Colonic mucosa (tissue), 4 donors: ENCODE results near the gene MREG. TPM values are rescaled to one million over a fixed set of nuclear protein-coding genes. Genes with fewer than 3 reads are reported as not detected.

ENCODE experiments used
- DNase-seq: peaks from one replicate; pipeline ENCODE4 v3.0.0-alpha.2; 2020
- H3K27ac ChIP-seq: fragments of 200-600 bp; one replicate; pipeline ENCODE4 v1.8.0; 2021
- H3K27me3 ChIP-seq: fragments of 200-600 bp; one replicate; pipeline ENCODE4 v1.8.0; 2021
- H3K36me3 ChIP-seq: fragments of 200-600 bp; one replicate; pipeline ENCODE4 v1.8.0; 2021
- H3K4me1 ChIP-seq: fragments of 200-600 bp; one replicate; pipeline ENCODE4 v1.8.0; 2021; ENCODE audit warnings: mild to moderate bottlenecking
- H3K4me3 ChIP-seq: fragments of 200-600 bp; one replicate; pipeline ENCODE4 v1.8.0; 2021
- H3K9ac ChIP-seq, 2 donors: one replicate each; pipeline ENCODE4 v1.7.0; 2013; ENCODE audit warnings: control low read depth in 2 of 2, low read depth in 2 of 2, low read length in 2 of 2
- H3K9me3 ChIP-seq: fragments of 200-600 bp; one replicate; pipeline ENCODE4 v1.8.0; 2021
- intact Hi-C: fragments of 100-400 bp; cut with DNase I; formaldehyde crosslinking; loops from one replicate; pipeline ENCODE4 v1.14.1; 2022
- total RNA-seq, 2 donors: library from RNA; stranded (reverse); fragmentation: NEBNext Ultra II Directional in 1 of 2; extraction: Animal tissue kit (Norgen Biotek cat#: 25700) in 1 of 2; gene quantifications; one replicate each; pipeline ENCODE4 v1.2.1, GENCODE V29; 2021
- TF ChIP-seq, protein P1 (sequence below): fragments of 200-600 bp; IDR thresholded peaks from one replicate; pipeline ENCODE4 v1.8.0; 2022; ENCODE audit warnings: antibody characterized with exemption, mild to moderate bottlenecking
- donor health status: healthy.
- donor health status: DM: no; HTN: no; CAD: no.
- donor health status: DM: no; HTN: no; CAD: no.

MREG gene
- total RNA-seq, 2 donors from 2014 or later = 8.5 to 9.4 TPM

DNA sequence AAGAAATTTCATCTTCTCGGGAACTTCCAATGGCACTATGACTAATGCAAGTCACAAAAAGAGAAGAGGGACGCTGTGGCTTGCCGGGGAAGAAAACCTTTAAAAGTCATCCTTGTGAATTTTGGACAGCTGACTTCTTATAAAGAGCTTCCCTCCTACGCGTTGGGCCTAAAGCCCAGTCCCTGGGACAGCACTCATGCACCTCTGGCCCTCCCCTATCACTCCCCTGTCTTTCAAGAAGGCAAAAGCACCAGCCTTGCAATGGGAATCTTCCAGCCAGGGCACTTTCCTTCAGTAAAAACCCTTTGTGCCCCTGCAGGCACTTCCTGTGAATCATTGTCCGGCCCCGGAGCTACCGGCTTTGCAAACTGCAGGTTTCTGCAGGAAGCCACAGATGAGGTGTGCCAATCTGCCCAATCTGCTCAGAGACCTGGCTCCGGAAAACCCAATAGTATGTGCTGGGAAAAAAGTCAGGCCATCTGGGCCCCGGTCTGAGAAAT, 7.1 kb downstream of the MREG start:
- DNase-seq = no peak
- TF ChIP-seq, protein P1, sequence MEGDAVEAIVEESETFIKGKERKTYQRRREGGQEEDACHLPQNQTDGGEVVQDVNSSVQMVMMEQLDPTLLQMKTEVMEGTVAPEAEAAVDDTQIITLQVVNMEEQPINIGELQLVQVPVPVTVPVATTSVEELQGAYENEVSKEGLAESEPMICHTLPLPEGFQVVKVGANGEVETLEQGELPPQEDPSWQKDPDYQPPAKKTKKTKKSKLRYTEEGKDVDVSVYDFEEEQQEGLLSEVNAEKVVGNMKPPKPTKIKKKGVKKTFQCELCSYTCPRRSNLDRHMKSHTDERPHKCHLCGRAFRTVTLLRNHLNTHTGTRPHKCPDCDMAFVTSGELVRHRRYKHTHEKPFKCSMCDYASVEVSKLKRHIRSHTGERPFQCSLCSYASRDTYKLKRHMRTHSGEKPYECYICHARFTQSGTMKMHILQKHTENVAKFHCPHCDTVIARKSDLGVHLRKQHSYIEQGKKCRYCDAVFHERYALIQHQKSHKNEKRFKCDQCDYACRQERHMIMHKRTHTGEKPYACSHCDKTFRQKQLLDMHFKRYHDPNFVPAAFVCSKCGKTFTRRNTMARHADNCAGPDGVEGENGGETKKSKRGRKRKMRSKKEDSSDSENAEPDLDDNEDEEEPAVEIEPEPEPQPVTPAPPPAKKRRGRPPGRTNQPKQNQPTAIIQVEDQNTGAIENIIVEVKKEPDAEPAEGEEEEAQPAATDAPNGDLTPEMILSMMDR = no peak
- H3K27me3 ChIP-seq = no peaks in the 10 kb centered on the region
- H3K4me1 ChIP-seq = no peaks in the 10 kb centered on the region
- intact Hi-C loops = no loop called here
- no peak overlapping the region for H3K27ac ChIP-seq
- H3K9ac ChIP-seq = no peak overlapping the region
- no peaks in the 10 kb centered on the region for H3K9me3 ChIP-seq
- H3K4me3 ChIP-seq = no peak overlapping the region
- no peaks in the 10 kb centered on the region for H3K36me3 ChIP-seq

DNA sequence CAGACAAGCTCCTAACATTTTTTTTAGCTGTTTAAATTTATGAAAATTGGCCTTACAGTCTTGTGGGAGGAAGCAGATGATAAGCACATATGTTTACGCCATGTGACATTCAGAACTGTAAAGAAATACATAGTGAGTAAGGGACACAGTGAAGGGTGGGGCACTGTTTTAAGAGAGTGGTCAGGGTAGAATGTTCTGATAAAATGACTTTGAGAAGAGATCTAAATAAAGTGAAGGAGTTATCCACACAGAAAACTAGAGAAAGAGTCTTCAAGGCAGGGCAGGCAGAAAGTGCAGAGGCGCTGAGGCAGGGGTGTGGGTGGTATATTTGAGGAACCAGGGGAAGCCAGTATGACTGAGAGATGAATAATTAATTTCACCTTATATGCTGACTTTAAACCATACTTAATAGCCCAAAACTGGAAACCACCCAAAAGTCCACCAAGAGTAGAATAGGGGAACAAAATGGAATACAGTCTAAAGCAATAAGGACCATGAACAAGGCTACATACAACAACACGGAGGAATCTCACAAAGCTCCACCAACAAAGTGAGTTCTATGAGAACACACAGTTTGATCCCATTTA, 8.6 kb downstream of the MREG start:
- H3K36me3 ChIP-seq = no peaks in the 10 kb centered on the region
- no peak for DNase-seq
- H3K4me3 ChIP-seq = no peak overlapping the region
- no peaks in the 10 kb centered on the region for H3K27me3 ChIP-seq
- no peak overlapping the region for H3K9ac ChIP-seq
- intact Hi-C loops = no loop called here
- no peaks in the 10 kb centered on the region for H3K4me1 ChIP-seq
- H3K27ac ChIP-seq = no peak overlapping the region
- H3K9me3 ChIP-seq = no peaks in the 10 kb centered on the region
- TF ChIP-seq, protein P1 = no peak

DNA sequence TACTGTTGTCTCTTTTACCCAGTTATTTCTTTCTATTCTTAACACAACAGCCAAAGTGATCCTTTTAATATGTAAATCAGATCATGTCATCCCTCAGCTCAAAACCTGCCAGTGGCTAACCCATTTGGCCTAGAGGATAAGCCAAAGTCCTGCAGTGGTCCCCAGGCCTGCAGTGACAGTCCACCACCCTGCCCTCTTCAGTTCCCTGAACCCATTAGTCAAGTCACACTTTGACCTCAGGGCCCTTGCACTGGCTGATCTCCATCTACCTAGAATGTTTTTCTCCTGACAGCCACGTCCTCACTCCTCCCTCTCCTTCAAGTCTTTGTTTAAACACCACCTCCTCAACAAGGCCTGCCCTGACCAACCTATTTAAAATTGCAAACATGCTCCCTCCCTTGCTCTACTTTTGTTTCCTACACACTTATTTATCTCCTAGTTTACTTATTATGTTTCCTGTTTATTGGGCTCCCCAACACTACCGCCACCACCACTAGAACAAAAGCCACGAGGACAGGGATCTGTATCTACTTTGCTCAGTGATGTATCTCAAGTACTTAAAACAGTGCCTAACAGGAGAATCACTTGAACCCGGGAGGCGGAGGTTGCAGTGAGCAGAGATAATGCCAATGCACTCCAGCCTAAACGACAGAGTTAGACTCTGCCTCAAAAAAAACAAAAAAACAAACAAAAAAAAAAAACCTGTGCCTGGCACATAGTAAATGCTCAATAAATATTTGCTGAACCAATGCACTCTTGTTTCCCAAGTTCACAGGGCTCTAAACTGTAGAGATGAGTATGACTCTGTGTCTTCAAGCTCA, 9.3 kb downstream of the MREG start:
- H3K9me3 ChIP-seq = no peaks in the 10 kb centered on the region
- H3K36me3 ChIP-seq = no peaks in the 10 kb centered on the region
- H3K27me3 ChIP-seq = no peaks in the 10 kb centered on the region
- H3K27ac ChIP-seq = no peak overlapping the region
- no peak overlapping the region for H3K4me3 ChIP-seq
- no peak for DNase-seq
- no peak overlapping the region for H3K9ac ChIP-seq
- no peaks in the 10 kb centered on the region for H3K4me1 ChIP-seq
- intact Hi-C loops = no loop called here
- TF ChIP-seq, protein P1 = no peak

DNA sequence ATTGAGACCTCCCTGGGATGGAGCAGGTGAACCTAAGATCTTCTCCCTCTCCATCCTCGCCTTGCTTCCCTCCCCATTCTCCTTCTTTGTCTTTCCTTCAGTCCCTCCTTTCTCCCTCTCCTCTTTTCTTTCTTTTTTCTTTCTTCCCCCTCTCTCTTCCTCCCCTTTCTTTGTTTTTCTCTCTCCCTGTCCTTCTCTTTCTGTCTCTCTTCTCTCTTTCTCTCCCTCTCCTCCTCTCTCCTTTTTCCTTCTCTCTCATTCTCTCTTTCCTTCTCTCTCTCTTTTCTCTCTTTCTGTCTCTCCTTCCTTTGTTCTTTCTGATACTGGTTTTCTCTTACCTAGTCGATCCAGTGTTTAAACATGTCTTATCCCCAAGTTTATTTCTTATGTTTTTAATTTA, 10.7 kb downstream of the MREG start:
- Histone ChIP-seq H3K36me3 (no peaks in the 10 kb centered on the region), H3K27ac (no peak overlapping the region), H3K27me3 (no peaks in the 10 kb centered on the region), H3K9ac (no peak overlapping the region), H3K4me1 (no peaks in the 10 kb centered on the region), H3K9me3 (no peaks in the 10 kb centered on the region), H3K4me3 (no peak overlapping the region)
- no peak for DNase-seq
- TF ChIP-seq, protein P1 = no peak
- intact Hi-C loops = no loop called here

DNA sequence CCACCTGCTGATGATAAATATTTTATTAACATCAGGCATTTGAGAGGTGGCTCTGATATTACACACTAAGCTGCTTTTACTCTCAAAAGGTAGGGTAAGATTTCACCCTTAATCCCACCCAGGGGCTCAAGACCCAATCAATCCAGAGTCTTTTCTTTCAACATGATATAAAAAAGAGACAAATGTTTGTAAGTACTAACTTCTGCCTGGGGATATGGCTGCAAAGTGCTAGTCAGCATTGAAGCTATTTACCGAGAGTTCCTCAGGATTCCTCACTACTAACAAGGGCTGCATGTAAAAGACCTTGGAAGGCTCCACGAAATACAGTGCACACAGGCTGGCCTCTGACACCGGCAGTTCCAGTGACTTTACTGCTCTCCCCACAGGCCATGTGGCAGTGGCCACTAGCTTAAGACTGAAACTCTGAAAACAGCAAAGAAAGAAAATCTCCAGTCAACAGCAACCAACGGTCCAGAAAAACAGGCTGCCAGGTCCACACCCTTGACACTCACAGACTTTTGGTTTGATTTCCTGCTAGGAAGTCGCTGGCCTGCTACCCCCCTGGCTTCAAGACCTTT, 11.2 kb downstream of the MREG start:
- TF ChIP-seq, protein P1 = no peak
- H3K9me3 ChIP-seq = no peaks in the 10 kb centered on the region
- no peaks in the 10 kb centered on the region for H3K4me1 ChIP-seq
- no peak for DNase-seq
- no peak overlapping the region for H3K9ac ChIP-seq
- no peak overlapping the region for H3K4me3 ChIP-seq
- H3K27me3 ChIP-seq = no peaks in the 10 kb centered on the region
- no peak overlapping the region for H3K27ac ChIP-seq
- intact Hi-C loops = no loop called here
- no peaks in the 10 kb centered on the region for H3K36me3 ChIP-seq
